SK-N-SH (cell line): ENCODE results near the gene ELP1.

Source experiments
- CHD2 ChIP-seq: fragments of 150-350 bp; IDR thresholded peaks from 2 replicates; pipeline ENCODE4 v1.6.1; 2018; ENCODE audit warnings: low read length; ENCODE audit not compliant: partially characterized antibody
- EZH2phosphoT487 ChIP-seq: fragments of 200-600 bp; sonication (generic); IDR thresholded peaks from 2 replicates; pipeline ENCODE4 v1.6.1; 2017; ENCODE audit warnings: low read depth, mixed run types, mild to moderate bottlenecking, antibody characterized with exemption, moderate library complexity, borderline replicate concordance
- GABPA ChIP-seq: IDR thresholded peaks from 2 replicates; pipeline ENCODE4 v1.4.0; 2012; ENCODE audit warnings: low read depth, mild to moderate bottlenecking
- MEF2A ChIP-seq: IDR thresholded peaks from 2 replicates; pipeline ENCODE4 v1.4.0; 2012; ENCODE audit warnings: low read depth, borderline replicate concordance
- POLR2AphosphoS5 ChIP-seq: IDR thresholded peaks from 2 replicates; pipeline ENCODE4 v1.6.1; 2012; ENCODE audit warnings: low read depth, low read length
- SIN3A ChIP-seq: IDR thresholded peaks from 2 replicates; pipeline ENCODE4 v1.6.1; 2012; ENCODE audit warnings: low read depth, mild to moderate bottlenecking, low read length, moderate library complexity, borderline replicate concordance
- SMC3 ChIP-seq: IDR thresholded peaks from 2 replicates; pipeline ENCODE4 v1.6.1; 2012; ENCODE audit warnings: low read depth, low read length, improper control_type of control experiment
- TAF1 ChIP-seq: IDR thresholded peaks from 2 replicates; pipeline ENCODE4 v1.6.1; 2012; ENCODE audit warnings: low read depth, mild to moderate bottlenecking, low read length, moderate library complexity, borderline replicate concordance
- USF1 ChIP-seq: IDR thresholded peaks from 2 replicates; pipeline ENCODE4 v1.4.0; 2012; ENCODE audit warnings: low read depth, borderline replicate concordance
- YY1 ChIP-seq: IDR thresholded peaks from 2 replicates; pipeline ENCODE4 v1.4.0; 2012; ENCODE audit warnings: low read depth, mild to moderate bottlenecking
- TF ChIP-seq, protein P1 (sequence below): fragments of 200-600 bp; sonication (generic); IDR thresholded peaks from 2 replicates; pipeline ENCODE4 v1.6.1; 2017; ENCODE audit warnings: antibody characterized with exemption, mild to moderate bottlenecking, moderate library complexity
- TF ChIP-seq, protein P2 (sequence below): IDR thresholded peaks from 2 replicates; pipeline ENCODE4 v1.6.1; 2012; ENCODE audit warnings: mild to moderate bottlenecking, low read depth, low read length, moderate library complexity

GRCh38 chr9:108905494-108905893 is 28.4 kb downstream of the ELP1 start:
- TF ChIP-seq, protein P1, sequence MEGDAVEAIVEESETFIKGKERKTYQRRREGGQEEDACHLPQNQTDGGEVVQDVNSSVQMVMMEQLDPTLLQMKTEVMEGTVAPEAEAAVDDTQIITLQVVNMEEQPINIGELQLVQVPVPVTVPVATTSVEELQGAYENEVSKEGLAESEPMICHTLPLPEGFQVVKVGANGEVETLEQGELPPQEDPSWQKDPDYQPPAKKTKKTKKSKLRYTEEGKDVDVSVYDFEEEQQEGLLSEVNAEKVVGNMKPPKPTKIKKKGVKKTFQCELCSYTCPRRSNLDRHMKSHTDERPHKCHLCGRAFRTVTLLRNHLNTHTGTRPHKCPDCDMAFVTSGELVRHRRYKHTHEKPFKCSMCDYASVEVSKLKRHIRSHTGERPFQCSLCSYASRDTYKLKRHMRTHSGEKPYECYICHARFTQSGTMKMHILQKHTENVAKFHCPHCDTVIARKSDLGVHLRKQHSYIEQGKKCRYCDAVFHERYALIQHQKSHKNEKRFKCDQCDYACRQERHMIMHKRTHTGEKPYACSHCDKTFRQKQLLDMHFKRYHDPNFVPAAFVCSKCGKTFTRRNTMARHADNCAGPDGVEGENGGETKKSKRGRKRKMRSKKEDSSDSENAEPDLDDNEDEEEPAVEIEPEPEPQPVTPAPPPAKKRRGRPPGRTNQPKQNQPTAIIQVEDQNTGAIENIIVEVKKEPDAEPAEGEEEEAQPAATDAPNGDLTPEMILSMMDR: no peak
- TF ChIP-seq POLR2AphosphoS5 (no peak), USF1 (no peak), MEF2A (no peak), TAF1 (no peak), SIN3A (no peak), GABPA (no peak), EZH2phosphoT487 (no peak), SMC3 (no peak), YY1 (no peak), CHD2 (no peak)
- TF ChIP-seq, protein P2, sequence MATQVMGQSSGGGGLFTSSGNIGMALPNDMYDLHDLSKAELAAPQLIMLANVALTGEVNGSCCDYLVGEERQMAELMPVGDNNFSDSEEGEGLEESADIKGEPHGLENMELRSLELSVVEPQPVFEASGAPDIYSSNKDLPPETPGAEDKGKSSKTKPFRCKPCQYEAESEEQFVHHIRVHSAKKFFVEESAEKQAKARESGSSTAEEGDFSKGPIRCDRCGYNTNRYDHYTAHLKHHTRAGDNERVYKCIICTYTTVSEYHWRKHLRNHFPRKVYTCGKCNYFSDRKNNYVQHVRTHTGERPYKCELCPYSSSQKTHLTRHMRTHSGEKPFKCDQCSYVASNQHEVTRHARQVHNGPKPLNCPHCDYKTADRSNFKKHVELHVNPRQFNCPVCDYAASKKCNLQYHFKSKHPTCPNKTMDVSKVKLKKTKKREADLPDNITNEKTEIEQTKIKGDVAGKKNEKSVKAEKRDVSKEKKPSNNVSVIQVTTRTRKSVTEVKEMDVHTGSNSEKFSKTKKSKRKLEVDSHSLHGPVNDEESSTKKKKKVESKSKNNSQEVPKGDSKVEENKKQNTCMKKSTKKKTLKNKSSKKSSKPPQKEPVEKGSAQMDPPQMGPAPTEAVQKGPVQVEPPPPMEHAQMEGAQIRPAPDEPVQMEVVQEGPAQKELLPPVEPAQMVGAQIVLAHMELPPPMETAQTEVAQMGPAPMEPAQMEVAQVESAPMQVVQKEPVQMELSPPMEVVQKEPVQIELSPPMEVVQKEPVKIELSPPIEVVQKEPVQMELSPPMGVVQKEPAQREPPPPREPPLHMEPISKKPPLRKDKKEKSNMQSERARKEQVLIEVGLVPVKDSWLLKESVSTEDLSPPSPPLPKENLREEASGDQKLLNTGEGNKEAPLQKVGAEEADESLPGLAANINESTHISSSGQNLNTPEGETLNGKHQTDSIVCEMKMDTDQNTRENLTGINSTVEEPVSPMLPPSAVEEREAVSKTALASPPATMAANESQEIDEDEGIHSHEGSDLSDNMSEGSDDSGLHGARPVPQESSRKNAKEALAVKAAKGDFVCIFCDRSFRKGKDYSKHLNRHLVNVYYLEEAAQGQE: no peak
